K562 (cell line): Measurements from ENCODE around the gene SPCS2. TPM values are rescaled to one million over a fixed set of nuclear protein-coding genes. Genes with fewer than 3 reads are reported as not detected.

ENCODE experiments used
- BRF2 ChIP-seq: IDR thresholded peaks from 3 replicates; pipeline ENCODE4 v1.6.1; 2011; ENCODE audit warnings: borderline replicate concordance, mild to moderate bottlenecking; ENCODE audit not compliant: insufficient read length, insufficient read depth
- CCNT2 ChIP-seq: IDR thresholded peaks from 2 replicates; pipeline ENCODE4 v1.6.1; 2011; ENCODE audit warnings: borderline replicate concordance, low read depth, mild to moderate bottlenecking, moderate library complexity, mixed read lengths, low read length; ENCODE audit not compliant: insufficient read length; ENCODE audit errors: extremely low read depth
- CEBPB ChIP-seq: fragments of 450-650 bp; IDR thresholded peaks from 2 replicates; pipeline ENCODE4 v1.6.1; 2016; ENCODE audit warnings: missing genetic modification characterization, missing compliant biosample characterization
- CHD4 ChIP-seq: fragments of 200-600 bp; sonication (generic); IDR thresholded peaks from 3 replicates; pipeline ENCODE4 v1.6.1; 2012; ENCODE audit warnings: low read depth, mild to moderate bottlenecking, mixed read lengths, low read length, inconsistent platforms; ENCODE audit not compliant: insufficient read depth, insufficient replicate concordance, poor library complexity, severe bottlenecking
- CREBBP ChIP-seq: IDR thresholded peaks from one replicate; pipeline ENCODE4 v1.6.1; 2012; ENCODE audit warnings: low read depth, mild to moderate bottlenecking, control low read depth, inconsistent platforms, low read length
- MTA3 ChIP-seq: fragments of 450-650 bp; formaldehyde crosslinking; IDR thresholded peaks from 2 replicates; pipeline ENCODE4 v1.6.1; 2017; ENCODE audit warnings: mild to moderate bottlenecking, borderline replicate concordance
- MTF1 ChIP-seq: fragments of 250-450 bp; sonication (Bioruptor Pico); IDR thresholded peaks from 2 replicates; pipeline ENCODE4 v1.9.0; 2021; ENCODE audit warnings: moderate library complexity, mild to moderate bottlenecking, inconsistent platforms, borderline replicate concordance
- MYBL2 ChIP-seq, 2 experiments: fragments of 450-650 bp in 1 of 2; sonication (generic) in 1 of 2; formaldehyde crosslinking in 1 of 2; IDR thresholded peaks; 2 replicates each; pipeline versions ENCODE4 v1.6.1 to v1.8.1; 2017 to 2022; ENCODE audit warnings: borderline replicate concordance in 1 of 2, inconsistent platforms in 1 of 2, low read depth in 1 of 2, mild to moderate bottlenecking in 1 of 2, missing genetic modification reagents in 1 of 2, moderate library complexity in 1 of 2
- POLR2AphosphoS5 ChIP-seq: IDR thresholded peaks from 2 replicates; pipeline ENCODE4 v1.6.1; 2011; ENCODE audit warnings: mild to moderate bottlenecking, low read depth, low read length, moderate library complexity; ENCODE audit not compliant: control insufficient read depth, insufficient read depth
- POLR2B ChIP-seq: fragments of 450-650 bp; IDR thresholded peaks from 2 replicates; pipeline ENCODE4 v1.6.1; 2018; ENCODE audit warnings: low read depth; ENCODE audit not compliant: partially characterized antibody
- RBBP5 ChIP-seq: fragments of 200-600 bp; sonication (generic); IDR thresholded peaks from 2 replicates; pipeline ENCODE4 v1.6.1; 2012; ENCODE audit warnings: borderline replicate concordance, mild to moderate bottlenecking, low read length, control low read depth, inconsistent platforms; ENCODE audit not compliant: insufficient read depth, poor library complexity, severe bottlenecking
- SMAD4 ChIP-seq: fragments of 250-450 bp; sonication (Bioruptor Pico); conservative IDR thresholded peaks from 2 replicates; pipeline ENCODE4 v1.8.0; 2021; ENCODE audit warnings: inconsistent platforms, mild to moderate bottlenecking, moderate library complexity
- TAF1 ChIP-seq: IDR thresholded peaks from 2 replicates; pipeline ENCODE4 v1.6.1; 2011; ENCODE audit warnings: mild to moderate bottlenecking, low read length, moderate library complexity; ENCODE audit not compliant: insufficient read depth, control insufficient read depth, severe bottlenecking; ENCODE audit errors: extremely low read depth
- TBP ChIP-seq: optimal IDR thresholded peaks from 2 replicates; pipeline ENCODE3; 2011; ENCODE audit warnings: low read depth, low read length, improper control_type of control experiment
- TFAM ChIP-seq: fragments of 250-450 bp; sonication (Bioruptor Pico); conservative IDR thresholded peaks from 2 replicates; pipeline ENCODE4 v1.5.0; 2021; ENCODE audit warnings: mild to moderate bottlenecking, moderate library complexity
- VEZF1 ChIP-seq: fragments of 200-800 bp; sonication (Bioruptor generic); IDR thresholded peaks from 2 replicates; pipeline ENCODE4 v1.6.1; 2017; ENCODE audit warnings: missing genetic modification characterization, missing compliant biosample characterization
- WHSC1 ChIP-seq: IDR thresholded peaks from one replicate; pipeline ENCODE4 v1.6.1; 2012; ENCODE audit warnings: low read length, control low read depth, inconsistent platforms
- ZNF143 ChIP-seq: sonication (generic); formaldehyde crosslinking; IDR thresholded peaks from 2 replicates; pipeline ENCODE4 v1.9.0; 2022; ENCODE audit warnings: mild to moderate bottlenecking, missing genetic modification reagents
- ZNF518B ChIP-seq: fragments of 250-450 bp; sonication (Bioruptor Pico); IDR thresholded peaks from 2 replicates; pipeline ENCODE4 v1.5.0; 2021; ENCODE audit warnings: mild to moderate bottlenecking, moderate library complexity
- ZNF830 ChIP-seq: fragments of 250-450 bp; sonication (Bioruptor Pico); IDR thresholded peaks from 2 replicates; pipeline ENCODE4 v1.5.0; 2021; ENCODE audit warnings: mild to moderate bottlenecking
- polyA plus RNA-seq, 8 experiments: library from polyadenylated mRNA; depleted of rRNA in 4 of 8; stranded (reverse) in 5 of 8; unstranded in 3 of 8; fragments of >200 nt; fragmentation: Nextera tagmentation in 2 of 8; fragmentation: Illumina TruSeq in 1 of 8; extraction: Ambion mirVana in 2 of 8; extraction: Trizol in 1 of 8; gene quantifications; 2 replicates each; pipeline versions ENCODE4 v1.2.1 to v1.2.3, GENCODE V29; 2011 to 2014; ENCODE audit warnings: inconsistent platforms in 1 of 8, missing spikeins in 1 of 8
- total RNA-seq, 7 experiments: library from RNA; depleted of rRNA in 6 of 7; stranded (reverse); fragments of >200 nt in 6 of 7; fragmentation: Illumina TruSeq in 2 of 7; extraction: Trizol in 2 of 7; gene quantifications; 2 replicates each; pipeline versions ENCODE4 v1.2.1 to v1.2.3, GENCODE V29; 2011 to 2021; ENCODE audit warnings: low replicate concordance in 1 of 7

SPCS2 gene
- total and polyA plus RNA-seq, 9 of the 15 experiments (the other 6 are each of a cell fraction or from before 2014, with no cell fraction given) = 38.2 to 458 (median 193) TPM

- peak; percentile 67 for TF ChIP-seq VEZF1 (CRISPR knock-in tag)
- no peak for TF ChIP-seq CREBBP
- no peak for TF ChIP-seq WHSC1
- TF ChIP-seq CEBPB (tag) = 0 out of 2 replicates have a peak, but pooled peaks have one; percentile 36
- TF ChIP-seq RBBP5 = peak; percentile 77
- TF ChIP-seq TAF1 = peak; percentile 90
- TF ChIP-seq CHD4 = no peak
- peak; percentile 66; the same call in 1 of the 2 replicates for TF ChIP-seq MTA3
- no peak for TF ChIP-seq BRF2
- peak; percentile 67 for TF ChIP-seq MYBL2 (IDR thresholded peaks at IDR 0.05; ENCODE audit: low read depth)
- TF ChIP-seq MYBL2 (CRISPR knock-in tag; IDR thresholded peaks at IDR 0.05; ENCODE audit: borderline replicate concordance) = no peak
- TF ChIP-seq ZNF518B (CRISPR knock-in tag) = no peak
- no peak for TF ChIP-seq ZNF830 (CRISPR knock-in tag)
- peak; percentile 88 for TF ChIP-seq POLR2B
- TF ChIP-seq ZNF143 (CRISPR knock-in tag) = 0 out of 2 replicates have a peak, but pooled peaks have one; percentile 50
- TF ChIP-seq TFAM (CRISPR knock-in tag) = no peak
- TF ChIP-seq SMAD4 (CRISPR knock-in tag) = 0 out of 2 replicates have a peak, but pooled peaks have one; percentile 13
- peak; percentile 92 for TF ChIP-seq TBP
- TF ChIP-seq POLR2AphosphoS5 = peak; percentile 85
- TF ChIP-seq MTF1 = no peak
- TF ChIP-seq CCNT2 = peak; percentile 36
These were observed 39.6 kb downstream of the SPCS2 start, which contains the start of gene NEU3 (continued) for GRCh38 chr11:74988541-74989259.
